A673 (cell line): ENCODE results near the gene PFKFB2.

ENCODE experiments used
- CTCF ChIP-seq: fragments of 300-800, 200-600 bp; sonication (generic); conservative IDR thresholded peaks from 2 replicates; pipeline ENCODE4 v1.5.1; 2017; ENCODE audit warnings: low read depth, mild to moderate bottlenecking, antibody characterized with exemption, low read length, moderate library complexity, mixed read lengths
- EZH2 ChIP-seq: fragments of 200-600 bp; sonication (generic); IDR thresholded peaks from 2 replicates; pipeline ENCODE4 v1.6.1; 2017; ENCODE audit warnings: borderline replicate concordance, low read depth, mild to moderate bottlenecking, mixed read lengths, antibody characterized with exemption, low read length; ENCODE audit not compliant: poor library complexity, severe bottlenecking

GRCh38 chr1:207097871-207098324 lies 44.8 kb downstream of the PFKFB2 start:
- TF ChIP-seq CTCF (no peak), EZH2 (no peak)
